Psoas muscle (tissue), 8 donors: ENCODE results near the gene FAM219B. TPM values are rescaled to one million over a fixed set of nuclear protein-coding genes. Genes with fewer than 3 reads are reported as not detected.
"Not testable (repeated sequence)": the region's sequence is repeated elsewhere in the genome, so short reads cannot be mapped to it uniquely, and the experiment has no call there.

Source experiments
- ATAC-seq, 4 donors: fragments of 200-7000 bp; cut with Tn5 transposase; one replicate each; pipeline ENCODE4 v1.9.1; 2020; ENCODE audit warnings: moderate library complexity in 3 of 4, mild to moderate bottlenecking in 2 of 4
- DNase-seq, 2 donors: peaks; one replicate each; pipeline ENCODE4 v3.0.0-alpha.2; 2020
- H3K27ac ChIP-seq: fragments of 200-600 bp; one replicate; pipeline ENCODE4 v1.8.0; 2022
- H3K27me3 ChIP-seq, 3 donors: fragments of 200-600 bp in 1 of 3; one replicate each; pipeline versions ENCODE4 v1.6.1 to v1.8.0; 2013 to 2022; ENCODE audit warnings: low read length in 2 of 3, mild to moderate bottlenecking in 2 of 3, moderate library complexity in 1 of 3; ENCODE audit not compliant: insufficient read depth in 3 of 3
- H3K36me3 ChIP-seq, 2 donors: fragments of 200-600 bp in 1 of 2; one replicate each; pipeline versions ENCODE4 v1.6.1 to v1.8.0; 2013 to 2022; ENCODE audit warnings: low read depth in 1 of 2, mild to moderate bottlenecking in 1 of 2, moderate library complexity in 1 of 2; ENCODE audit not compliant: insufficient read depth in 1 of 2
- H3K4me1 ChIP-seq: fragments of 200-600 bp; one replicate; pipeline ENCODE4 v1.8.0; 2022
- H3K4me3 ChIP-seq: fragments of 200-600 bp; one replicate; pipeline ENCODE4 v1.8.0; 2022; ENCODE audit warnings: mild to moderate bottlenecking
- H3K9me3 ChIP-seq: fragments of 200-600 bp; one replicate; pipeline ENCODE4 v1.8.0; 2022
- WGBS, 3 donors: extraction: QIAGEN DNeasy Blood & Tissue Kit; methylation state at CpG; one replicate each; pipeline versions ENCODE4 v1.1.6 to v1.1.7; 2013; 5-methylcytosine and 5-hydroxymethylcytosine counted together
- intact Hi-C, 2 donors: fragments of 100-400 bp; cut with DNase I; formaldehyde crosslinking; loops; one replicate each; pipeline versions ENCODE4 v1.11.0 to v1.14.2; 2022
- polyA plus RNA-seq, 3 donors: library from polyadenylated mRNA; stranded (reverse); fragments of 200-250 nt; gene quantifications; one replicate each; pipeline ENCODE4 v1.2.3, GENCODE V29; 2013
- total RNA-seq, 4 donors: library from RNA; stranded (reverse); fragmentation: NEBNext Ultra II Directional in 2 of 4; extraction: Animal tissue kit (Norgen Biotek cat#: 25700) in 2 of 4; gene quantifications; one replicate each; pipeline versions ENCODE4 v1.2.1 to v1.2.4, GENCODE V29; 2021 to 2023
- TF ChIP-seq, protein P1 (sequence below): fragments of 200-600 bp; IDR thresholded peaks from one replicate; pipeline ENCODE4 v1.8.0; 2022; ENCODE audit warnings: antibody characterized with exemption
- donor health status: healthy with polysubstance abuse.
- donor health status: DM: no; HTN: no; CAD: no; lungs with moderate emphysema.
- donor health status: Bipolar disorder and iron deficiency.
- donor health status: healthy.
- donor health status: DM: yes; HTN: yes; CAD: no.
- donor health status: DM: no; HTN: no; CAD: no.
- donor health status: DM: no; HTN: no; CAD: no.
- donor health status: DM: yes; HTN: yes; CAD: no.

The FAM219B gene
- total and polyA plus RNA-seq, 7 donors = 26.5 to 78.0 (median 48.4) TPM

DNA sequence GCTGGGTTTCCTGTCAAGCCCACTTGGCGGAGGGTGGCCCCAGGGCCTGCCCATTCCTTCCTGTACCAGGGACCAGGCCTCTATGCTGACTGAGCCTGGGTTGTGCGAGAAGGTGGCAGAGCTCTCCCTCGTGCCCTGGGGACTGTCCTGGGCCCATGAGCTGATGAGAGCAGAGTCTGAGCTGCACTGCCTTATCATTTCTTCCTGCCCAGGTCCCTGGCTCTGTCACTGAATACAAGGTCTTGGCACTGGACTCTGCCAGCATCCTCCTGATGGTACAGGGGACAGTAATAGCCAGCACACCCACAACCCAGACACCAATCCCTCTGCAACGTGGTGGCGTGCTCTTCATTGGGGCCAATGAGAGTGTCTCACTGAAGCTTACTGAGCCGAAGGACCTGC, 9.3 kb downstream of the FAM219B start:
- Histone ChIP-seq H3K4me1 (peaks cover 5% of the 10 kb centered on the region), H3K27me3 (no peaks in the 10 kb centered on the region), H3K4me3 (no peak overlapping the region), H3K36me3 (peaks cover 26 to 89% of the 10 kb centered on the region in 2 donors), H3K27ac (no peak overlapping the region), H3K9me3 (no peaks in the 10 kb centered on the region)
- DNase-seq = no peak
- TF ChIP-seq, protein P1, sequence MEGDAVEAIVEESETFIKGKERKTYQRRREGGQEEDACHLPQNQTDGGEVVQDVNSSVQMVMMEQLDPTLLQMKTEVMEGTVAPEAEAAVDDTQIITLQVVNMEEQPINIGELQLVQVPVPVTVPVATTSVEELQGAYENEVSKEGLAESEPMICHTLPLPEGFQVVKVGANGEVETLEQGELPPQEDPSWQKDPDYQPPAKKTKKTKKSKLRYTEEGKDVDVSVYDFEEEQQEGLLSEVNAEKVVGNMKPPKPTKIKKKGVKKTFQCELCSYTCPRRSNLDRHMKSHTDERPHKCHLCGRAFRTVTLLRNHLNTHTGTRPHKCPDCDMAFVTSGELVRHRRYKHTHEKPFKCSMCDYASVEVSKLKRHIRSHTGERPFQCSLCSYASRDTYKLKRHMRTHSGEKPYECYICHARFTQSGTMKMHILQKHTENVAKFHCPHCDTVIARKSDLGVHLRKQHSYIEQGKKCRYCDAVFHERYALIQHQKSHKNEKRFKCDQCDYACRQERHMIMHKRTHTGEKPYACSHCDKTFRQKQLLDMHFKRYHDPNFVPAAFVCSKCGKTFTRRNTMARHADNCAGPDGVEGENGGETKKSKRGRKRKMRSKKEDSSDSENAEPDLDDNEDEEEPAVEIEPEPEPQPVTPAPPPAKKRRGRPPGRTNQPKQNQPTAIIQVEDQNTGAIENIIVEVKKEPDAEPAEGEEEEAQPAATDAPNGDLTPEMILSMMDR = no peak
- ATAC-seq = peak in 1 of 4 donors; percentile 5
- intact Hi-C loops = no loop called here
- 73 to 83% (median 80%) methylated on average over 6 of the region's 6 CpGs for WGBS, 3 donors

DNA sequence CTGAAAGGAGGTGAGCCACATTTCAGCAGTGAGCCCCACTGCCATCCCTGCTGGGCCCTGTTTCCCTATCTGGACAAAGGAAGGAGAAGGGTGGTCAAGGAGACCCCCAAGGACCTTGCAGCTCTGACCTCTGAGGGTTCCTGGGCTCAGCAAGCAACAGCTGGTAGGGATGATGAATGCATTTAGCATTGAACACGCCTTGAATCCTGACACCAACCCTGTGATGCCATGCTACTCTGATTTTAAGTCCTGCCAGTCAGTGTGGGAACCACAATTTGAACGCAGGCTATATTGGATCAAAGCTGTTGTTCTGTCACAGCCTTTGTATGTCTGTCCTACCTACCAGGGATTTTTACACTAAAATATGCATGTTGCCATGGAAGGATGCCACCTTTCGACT, 10.3 kb downstream of the FAM219B start:
- DNase-seq = peak in 1 of 2 donors; percentile 23
- TF ChIP-seq, protein P1 = no peak
- 70 to 89% (median 79%) methylated on average over 3 of the region's 3 CpGs for WGBS, 3 donors
- no peaks in the 10 kb centered on the region for H3K27me3 ChIP-seq
- H3K27ac ChIP-seq = no peak overlapping the region
- intact Hi-C loops = no loop called here
- ATAC-seq = no peak
- peaks cover 24 to 90% of the 10 kb centered on the region in 2 donors for H3K36me3 ChIP-seq
- no peaks in the 10 kb centered on the region for H3K9me3 ChIP-seq
- H3K4me1 ChIP-seq = peaks cover 2% of the 10 kb centered on the region
- no peak overlapping the region for H3K4me3 ChIP-seq

DNA sequence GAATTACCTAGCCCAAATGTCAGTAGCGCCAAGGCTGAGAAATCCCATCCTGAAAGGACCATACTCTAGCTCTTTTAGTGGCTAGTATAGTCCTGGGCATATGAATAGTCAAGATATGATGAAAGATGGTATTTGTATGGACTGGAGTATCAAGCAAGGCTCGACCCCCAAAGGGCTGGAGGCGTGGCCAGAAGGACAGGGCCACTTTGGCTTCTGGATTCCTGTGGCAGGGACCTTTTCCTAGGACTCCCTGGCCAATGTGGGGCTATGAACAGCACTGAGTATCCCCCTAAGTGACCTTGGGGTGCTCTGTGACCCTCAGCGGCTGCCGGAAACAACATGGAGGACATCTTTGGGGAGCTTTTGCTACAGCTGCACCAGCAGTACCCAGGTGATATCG, 10.8 kb downstream of the FAM219B start:
- peak in 1 of 2 donors; percentile 32 for DNase-seq
- H3K27ac ChIP-seq = no peak overlapping the region

DNA sequence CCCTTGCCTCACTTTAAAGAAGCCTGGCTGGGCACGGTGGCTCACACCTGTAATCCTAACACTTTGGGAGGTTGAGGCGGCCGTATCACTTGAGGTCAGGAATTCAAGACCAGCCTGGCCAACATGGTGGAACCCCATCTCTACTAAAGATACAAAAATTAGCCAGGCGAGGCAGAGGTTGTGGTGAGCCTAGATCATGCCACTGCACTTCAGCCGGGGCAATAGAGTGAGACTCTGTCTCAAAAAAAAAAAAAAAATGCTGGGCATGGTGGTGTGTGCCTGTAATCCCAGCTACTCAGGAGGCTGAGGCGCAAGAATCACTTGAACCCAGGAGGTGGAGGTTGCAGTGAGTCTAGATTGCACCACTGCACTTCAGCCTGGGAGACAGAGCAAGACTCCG, 12.3 kb downstream of the FAM219B start:
- intact Hi-C loops, H3K27me3 ChIP-seq, H3K4me1 ChIP-seq, DNase-seq, ATAC-seq, H3K4me3 ChIP-seq, H3K27ac ChIP-seq, H3K9me3 ChIP-seq: not testable (repeated sequence)
- peaks cover 14 to 72% of the 10 kb centered on the region in 2 donors for H3K36me3 ChIP-seq
- WGBS, 3 donors = 93 to 96% (median 95%) methylated on average over 7 of the region's 7 CpGs

More for the DNA sequence above, 10.8 kb downstream of the FAM219B start:
- intact Hi-C loops = no loop called here
- no peak for ATAC-seq
- TF ChIP-seq, protein P1 = no peak
- no peaks in the 10 kb centered on the region for H3K9me3 ChIP-seq
- peaks cover 21 to 87% of the 10 kb centered on the region in 2 donors for H3K36me3 ChIP-seq
- H3K27me3 ChIP-seq = no peaks in the 10 kb centered on the region
- peaks cover 5% of the 10 kb centered on the region for H3K4me1 ChIP-seq
- H3K4me3 ChIP-seq = no peak overlapping the region
- WGBS, 3 donors = 90 to 92% (median 91%) methylated on average over 6 of the region's 6 CpGs

DNA sequence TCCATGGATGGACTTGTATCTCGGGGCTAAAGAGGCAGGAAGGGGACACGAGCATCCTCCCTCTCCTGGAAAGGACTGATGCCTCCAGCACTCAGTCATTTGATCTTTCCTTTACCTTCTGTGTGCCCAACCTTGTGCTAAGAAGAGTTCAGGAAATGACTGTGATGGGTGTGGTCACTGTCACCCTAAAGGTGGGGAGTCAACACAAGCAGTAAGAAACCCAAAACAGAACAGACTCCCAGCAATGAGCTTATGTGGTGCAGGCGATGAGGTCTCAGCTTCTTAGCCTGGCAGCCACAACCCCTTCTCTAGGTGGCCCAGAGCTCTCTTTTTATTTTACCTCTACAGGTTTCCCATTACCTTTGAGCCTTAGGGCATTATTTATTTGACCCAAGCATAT, 13.0 kb downstream of the FAM219B start:
- Histone ChIP-seq H3K4me3 (no peak overlapping the region), H3K4me1 (peaks cover 16% of the 10 kb centered on the region), H3K27ac (no peak overlapping the region), H3K9me3 (no peaks in the 10 kb centered on the region), H3K36me3 (peaks cover 14 to 65% of the 10 kb centered on the region in 2 donors), H3K27me3 (no peaks in the 10 kb centered on the region)
- intact Hi-C loops = no loop called here
- TF ChIP-seq, protein P1 = no peak
- no peak for ATAC-seq
- peak in 1 of 2 donors; percentile 4 for DNase-seq
- 81 to 86% (median 81%) methylated on average over 3 of the region's 3 CpGs for WGBS, 3 donors
